Activated T-cell treated with anti-CD3 and anti-CD28 coated beads for 48 hours (primary cell): ENCODE results near the gene ASPHD2.
"Not testable (repeated sequence)": the region's sequence is repeated elsewhere in the genome, so short reads cannot be mapped to it uniquely, and the experiment has no call there.

Experiments used
- DNase-seq: peaks from one replicate; pipeline ENCODE4 v3.0.0-alpha.2; 2020; ENCODE audit warnings: low read depth

The ASPHD2 gene

DNA sequence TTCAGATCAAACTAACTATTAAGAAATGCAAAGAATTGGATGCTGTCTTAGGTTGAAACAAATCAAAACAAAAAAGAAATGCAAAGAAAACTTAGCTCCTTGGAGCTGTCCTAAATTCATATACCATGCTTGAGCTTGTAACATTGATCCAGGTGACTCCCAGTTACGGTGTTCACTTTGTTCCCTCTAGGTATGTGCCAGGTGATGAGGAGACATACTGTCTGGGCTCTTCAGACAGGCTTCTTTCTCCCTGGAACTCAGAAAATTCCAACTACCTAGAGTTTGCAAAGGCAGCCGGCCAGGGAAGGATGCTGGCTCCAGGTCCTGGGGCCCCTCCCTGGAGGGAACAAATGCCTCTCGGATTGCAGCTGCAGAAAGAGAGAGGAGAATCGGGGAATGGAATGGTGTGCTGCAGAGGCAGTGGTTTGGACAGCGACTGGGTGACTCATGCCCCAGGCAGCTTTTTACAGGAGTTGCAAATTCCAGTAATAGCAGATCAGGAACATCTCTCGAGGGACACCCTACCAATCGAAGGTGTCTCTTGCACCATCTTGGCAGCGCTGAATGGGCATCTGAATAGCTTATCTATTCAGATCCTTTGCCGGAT lies 12.3 kb upstream of the ASPHD2 start:
- no peak for DNase-seq

DNA sequence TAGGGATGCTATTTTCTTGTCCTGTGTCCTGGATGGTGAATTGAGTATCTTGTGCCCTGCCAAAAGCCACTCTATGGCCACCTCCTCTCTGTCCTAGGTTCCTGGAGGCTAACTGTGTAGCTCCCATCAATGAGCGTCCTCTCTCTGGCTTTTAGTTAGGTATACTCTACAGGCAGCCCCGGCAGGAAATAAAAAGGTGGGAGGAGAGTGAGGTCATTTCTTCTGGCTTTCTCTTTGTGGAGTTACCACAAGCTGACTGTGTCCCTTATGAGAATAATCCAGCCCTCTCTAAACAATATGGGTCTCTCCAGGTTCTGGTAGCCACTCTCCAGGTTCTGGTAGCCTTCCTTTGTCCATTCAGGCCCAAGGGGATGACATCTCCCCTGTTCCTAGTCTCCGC lies 11.7 kb upstream of the ASPHD2 start:
- DNase-seq = no peak

DNA sequence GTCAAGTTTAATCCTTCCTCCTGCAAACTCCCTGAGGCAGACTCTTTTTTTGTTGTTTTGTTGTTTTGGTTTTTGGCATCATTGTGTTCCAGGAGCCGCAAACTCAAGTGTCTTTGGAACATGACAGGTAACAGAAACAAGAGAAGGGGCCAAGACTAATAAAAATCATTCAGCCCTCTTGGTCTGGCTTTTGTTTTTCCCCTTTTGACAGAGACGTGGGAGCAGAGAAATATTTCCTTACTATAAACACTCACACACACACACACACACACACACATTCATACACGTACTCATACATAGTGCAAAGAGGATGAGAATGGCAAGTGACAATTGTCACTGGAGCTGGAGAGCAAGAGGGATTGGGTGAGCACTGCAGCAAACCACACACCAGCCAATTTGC lies 10.4 kb upstream of the ASPHD2 start:
- DNase-seq = no peak

DNA sequence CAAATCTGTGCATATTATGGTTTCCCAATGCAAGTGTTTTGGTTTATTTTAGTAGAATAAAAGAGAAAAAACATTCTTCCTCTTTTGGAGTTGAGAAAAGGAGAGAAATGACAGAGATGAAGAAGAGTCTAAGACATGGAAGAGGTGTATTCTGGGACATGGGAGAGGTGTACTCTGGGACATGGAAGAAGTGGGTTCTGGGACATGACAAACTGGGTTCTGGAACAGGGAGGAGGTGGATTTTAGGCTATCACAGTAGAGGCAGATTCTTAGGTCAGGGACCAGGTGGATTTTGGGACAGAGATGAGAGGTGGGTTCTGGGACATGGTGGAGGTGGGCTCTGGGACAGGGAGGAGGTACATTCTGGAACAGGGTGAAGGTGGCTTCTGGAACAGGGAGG lies 2.1 kb upstream of the ASPHD2 start:
- DNase-seq = no peak

DNA sequence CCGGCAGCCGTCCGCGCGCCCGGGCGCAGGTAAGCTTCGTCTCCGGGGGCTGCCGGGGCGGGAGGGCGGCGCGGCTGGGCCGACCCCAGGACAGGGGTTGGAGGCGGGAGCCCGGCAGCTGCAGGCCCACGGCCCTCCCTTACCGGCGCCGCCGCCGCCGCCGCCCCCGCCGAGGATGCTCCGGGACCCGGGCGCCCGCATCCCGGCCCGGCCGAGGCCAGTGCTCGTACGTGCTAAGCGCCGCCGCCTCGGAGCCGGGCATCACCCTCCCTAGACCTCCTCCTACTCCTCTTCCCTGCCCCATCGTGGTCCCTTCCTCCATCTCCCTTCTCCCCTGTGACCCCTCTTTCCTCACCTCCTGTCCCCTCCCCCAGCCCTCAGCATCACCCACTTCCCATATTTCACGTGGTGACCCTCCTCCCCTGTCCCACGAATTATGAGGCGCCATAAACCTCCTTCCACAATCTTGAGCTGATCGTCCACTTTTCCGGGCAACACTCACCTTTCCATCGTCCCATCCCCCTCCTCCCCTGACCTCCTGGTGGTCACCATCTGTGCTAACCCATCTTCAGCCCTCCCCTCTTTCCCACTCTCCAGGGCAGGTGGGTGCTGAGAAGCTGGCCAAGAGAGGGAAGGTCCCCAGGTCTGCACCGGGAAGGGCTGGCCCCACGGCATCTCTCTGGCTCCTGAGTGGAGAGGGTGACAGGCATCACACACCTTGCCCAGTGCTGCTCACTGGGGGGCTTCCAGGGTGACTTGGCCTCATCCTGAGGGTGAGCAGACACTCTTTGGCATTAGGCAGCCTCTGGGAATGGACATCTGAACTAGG lies 612 bp downstream of the ASPHD2 start:
- no peak for DNase-seq

DNA sequence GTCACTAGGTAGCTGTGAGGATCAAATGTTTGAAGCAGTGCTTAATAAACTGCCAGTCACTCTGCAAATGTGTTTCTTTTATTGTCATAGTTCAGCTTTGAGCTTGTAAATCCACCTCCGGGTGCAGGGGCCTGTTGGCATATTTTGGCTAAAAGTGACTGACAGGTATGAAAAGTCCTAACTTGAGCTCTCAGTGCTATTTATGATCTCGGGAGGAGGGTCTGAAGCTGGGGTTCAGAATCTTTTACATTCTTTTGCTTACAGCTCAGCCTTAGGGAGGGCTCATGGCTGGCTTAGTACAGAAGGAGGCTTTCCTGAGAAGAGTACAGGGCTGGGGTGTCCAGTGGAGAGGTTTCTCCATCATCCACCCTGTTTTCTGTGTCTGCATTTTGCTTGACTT lies 1.5 kb downstream of the ASPHD2 start:
- DNase-seq = no peak

DNA sequence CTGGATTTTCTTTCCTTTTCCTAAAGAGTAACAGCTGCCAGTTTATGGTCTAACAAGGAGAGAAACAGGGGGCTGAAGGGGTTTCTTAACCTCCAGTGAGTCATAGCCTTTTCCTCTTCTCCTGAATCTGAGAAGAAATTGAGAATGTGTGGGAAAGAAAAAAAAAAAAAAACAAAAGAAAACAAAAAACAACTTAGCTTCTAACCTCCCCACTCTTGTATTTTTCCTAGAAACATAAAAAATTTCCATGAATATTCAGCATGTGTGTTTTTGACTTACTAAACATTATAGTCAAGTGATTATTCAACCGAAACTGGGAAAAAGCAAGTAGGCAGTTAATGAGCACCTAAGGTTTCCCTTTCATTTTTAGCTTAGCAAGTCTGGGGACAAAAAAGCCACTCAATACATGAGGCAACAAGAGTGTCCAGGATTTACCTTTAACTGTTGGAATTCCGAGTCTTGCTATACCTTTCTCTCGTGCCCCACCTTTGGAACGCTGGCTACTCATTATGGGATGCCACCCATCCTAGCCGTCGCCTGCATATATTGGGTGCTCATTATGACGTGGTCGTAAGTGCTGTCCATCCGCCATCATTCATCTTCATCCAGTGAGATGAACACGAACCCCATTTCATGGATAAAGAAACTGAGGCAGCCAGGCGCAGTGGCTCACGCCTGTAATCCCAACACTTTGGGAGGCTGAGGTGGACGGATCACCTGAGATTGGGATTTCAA lies 2.4 kb downstream of the ASPHD2 start:
- no peak for DNase-seq

DNA sequence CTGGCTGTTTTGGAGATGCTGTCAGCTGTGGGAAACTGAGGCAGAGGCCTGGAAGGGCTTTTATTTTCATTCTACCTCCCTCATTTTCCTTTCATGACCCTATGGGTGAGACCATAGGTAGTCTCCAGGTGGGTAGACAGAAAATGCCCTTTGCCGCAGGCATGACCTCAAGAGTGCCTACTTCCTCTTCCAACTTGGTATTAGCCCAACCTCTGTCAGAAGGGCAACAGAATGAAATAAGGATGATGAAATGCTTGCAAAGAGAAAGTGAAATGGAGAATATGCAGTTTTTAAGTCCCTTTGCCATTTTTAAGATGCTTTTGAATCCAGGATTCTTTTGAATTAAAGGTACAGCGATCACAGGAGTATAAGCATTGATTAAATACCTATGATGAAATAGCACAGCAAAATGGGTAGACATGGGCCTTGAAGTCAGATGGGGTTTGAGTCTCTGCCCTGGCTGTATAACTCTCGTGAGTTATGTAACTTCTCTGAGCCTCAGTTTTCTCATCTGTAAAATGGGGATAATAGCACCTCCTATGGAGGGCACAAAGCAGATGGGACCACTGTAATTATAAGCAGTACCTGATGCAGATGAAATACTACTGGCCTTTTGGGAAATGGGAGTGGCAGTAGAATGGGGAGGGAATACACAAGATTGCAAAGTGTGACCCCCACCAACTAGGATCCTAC lies 3.7 kb downstream of the ASPHD2 start:
- DNase-seq = no peak

DNA sequence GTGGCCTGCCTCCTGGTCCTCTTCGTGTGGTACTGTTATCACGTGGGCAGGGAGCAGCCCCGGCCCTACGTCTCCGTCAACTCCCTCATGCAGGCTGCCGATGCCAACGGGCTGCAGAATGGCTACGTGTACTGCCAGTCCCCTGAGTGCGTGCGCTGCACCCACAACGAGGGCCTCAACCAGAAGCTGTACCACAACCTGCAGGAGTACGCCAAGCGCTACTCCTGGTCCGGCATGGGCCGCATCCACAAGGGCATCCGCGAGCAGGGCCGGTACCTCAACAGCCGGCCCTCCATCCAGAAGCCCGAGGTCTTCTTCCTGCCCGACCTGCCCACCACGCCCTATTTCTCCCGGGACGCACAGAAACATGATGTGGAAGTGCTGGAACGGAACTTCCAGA lies 4.7 kb downstream of the ASPHD2 start:
- no peak for DNase-seq

DNA sequence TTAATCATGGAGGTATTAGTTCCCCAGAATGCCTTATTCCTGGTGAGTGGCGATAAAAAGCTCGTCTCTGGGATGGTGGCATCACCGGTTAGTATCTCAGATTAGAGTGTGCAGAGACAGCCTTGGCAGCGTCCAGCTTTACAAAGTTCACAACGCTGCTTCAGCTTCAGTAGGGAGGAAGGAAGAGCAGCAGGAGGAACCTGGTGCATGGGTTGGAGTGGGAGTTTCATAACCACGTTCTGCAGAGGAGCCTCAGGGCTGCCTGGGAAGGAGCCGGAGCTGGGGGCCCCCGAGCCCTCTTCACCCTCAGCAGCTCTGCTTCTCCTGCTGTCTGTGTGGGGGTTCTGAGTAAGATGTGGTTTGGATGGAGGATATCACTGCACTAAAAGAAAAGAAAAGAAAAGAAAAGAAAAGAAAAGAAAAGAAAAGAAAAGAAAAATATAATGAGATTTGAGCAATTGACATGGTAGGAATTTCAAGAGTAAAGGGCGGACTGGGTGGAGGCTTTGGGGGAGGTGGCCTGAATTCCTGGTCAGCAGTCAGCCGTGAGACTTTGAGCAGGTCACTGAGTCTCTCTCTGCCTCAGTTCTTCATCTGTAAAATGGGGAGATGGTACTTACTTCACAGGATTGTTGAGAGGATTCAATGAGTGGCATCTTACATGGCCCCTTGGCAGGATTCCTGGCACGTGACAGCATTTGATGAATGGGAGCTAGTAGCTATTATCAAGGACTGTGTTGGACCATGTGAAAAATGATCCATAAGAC lies 6.5 kb downstream of the ASPHD2 start:
- no peak for DNase-seq

DNA sequence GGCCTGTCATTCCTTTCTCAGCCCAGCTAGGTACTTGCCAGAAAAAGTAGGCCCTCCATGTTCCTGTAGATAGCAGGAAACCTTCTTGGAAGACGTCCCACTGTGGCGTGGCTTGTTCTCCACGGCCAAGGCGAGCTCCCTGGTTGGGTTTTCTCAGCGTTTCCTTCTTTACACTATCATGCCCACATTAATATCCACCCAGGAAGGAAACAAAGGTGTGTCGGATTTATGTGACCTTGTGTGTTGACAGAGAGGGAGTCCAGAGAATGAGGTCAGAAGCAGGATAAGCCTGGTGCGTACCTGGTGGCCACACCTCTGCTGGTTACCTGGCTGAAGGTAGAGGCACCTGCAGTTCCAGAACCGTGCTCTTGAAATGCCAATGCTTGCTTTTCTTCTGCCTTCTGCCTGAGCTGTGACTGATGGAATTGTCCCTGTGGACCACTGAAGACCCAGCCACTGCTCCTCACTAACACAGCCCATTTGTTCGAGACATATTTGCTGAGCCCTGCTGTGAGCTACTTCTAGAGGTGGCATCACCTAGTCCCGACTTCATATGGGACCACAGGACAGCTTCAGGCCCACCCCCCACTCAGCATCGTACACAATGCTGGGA lies 7.9 kb downstream of the ASPHD2 start:
- no peak for DNase-seq

DNA sequence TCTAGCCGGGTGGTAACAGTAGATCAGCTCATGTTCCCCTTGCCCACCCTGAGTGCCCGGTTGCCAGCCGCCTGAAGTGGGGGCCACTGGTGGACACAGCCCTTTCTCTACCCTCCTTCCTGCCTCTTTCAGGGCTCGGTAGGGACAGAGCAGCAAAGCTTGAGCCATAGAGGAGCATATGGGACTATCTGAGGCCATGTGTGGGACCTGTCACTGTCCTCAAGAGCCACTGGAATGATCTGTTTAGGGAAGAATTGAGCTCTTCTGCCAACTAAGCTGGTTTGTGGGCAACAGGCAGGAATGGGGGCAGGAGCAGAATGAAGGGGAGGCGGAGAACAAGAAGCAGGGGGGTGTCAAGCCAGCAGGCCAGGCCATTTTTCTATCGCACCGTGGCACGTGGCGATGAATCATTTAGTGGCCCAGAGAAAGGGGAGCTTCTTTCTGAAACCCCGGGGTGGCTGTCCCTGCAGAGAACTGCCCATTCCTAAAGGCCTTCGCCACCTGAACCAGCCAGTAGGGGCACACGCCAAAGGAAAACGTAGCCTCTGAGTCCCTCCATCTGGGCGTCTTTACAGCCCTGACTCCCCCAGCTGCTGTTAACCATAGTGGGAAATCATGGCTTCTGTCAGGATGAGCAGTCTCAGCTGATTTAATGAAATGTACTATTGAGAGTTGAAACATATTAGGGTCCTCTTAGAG lies 8.8 kb downstream of the ASPHD2 start:
- DNase-seq = no peak

DNA sequence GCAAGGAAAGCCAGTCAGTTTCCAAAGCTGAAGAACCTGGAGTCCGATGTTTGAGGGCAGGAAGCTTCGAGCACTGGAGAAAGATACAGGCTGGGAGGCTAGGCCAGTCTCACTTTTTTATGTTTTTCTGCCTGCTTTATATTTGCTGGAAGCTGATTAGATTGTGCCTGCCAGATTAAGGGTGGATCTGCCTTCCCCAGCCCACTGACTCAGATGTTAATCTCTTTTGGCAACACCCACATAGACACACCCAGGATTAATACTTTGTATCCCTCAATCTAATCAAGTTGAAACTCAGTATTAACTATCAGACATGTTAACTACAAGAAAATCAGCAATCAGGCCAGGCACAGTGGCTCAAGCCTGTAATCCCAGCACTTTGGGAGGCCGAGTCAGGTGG lies 9.7 kb downstream of the ASPHD2 start:
- DNase-seq = not testable (repeated sequence)

DNA sequence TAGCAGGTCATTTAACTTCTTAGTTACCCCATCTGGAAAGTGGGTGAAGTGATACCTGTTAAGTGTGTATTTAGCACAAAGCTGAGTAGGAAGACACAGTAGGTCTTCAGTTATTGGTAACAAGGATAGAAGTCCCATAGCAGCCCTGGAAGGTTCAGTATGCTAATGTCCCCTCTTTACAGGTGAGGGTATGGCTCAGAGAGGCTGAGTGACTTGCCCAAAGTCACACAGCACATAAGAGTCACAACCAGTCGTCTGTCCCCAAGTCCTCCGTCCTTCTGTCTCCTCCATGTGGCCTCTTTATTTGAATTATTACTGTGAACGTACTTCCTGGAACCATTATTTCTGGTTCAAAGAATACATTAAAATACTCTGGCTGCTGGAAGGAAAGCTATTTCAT lies 10.5 kb downstream of the ASPHD2 start:
- DNase-seq = no peak

DNA sequence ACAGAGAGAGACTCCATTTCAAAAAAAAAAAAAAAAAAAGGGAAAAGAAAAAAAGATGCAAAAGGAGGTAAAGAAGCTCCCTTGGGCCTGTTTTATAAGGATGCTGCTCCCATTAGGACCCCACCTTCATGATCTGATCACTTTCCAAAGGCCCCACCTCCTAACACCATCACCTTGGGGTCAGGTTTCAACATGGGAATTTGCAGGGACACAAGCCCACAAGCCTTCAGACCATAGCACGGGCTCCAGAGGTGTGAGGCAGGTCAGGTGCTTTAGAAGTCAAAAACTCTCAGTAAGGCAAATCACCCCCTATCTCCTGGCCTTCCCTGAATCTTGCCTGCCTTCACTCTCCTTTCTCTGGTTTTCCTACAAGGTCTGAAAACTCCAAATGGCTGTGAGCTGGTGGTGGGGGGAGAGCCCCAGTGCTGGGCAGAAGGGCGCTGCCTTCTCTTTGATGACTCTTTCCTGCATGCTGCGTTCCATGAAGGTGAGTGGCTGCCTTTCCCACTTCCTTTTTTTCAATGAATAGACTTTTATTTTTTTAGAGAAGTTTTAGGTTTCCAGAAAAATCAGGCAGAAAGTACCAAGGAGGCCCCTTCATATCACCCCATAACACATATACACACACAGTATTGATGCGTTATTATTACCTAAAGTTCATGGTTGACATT lies 13.2 kb downstream of the ASPHD2 start:
- DNase-seq = no peak

DNA sequence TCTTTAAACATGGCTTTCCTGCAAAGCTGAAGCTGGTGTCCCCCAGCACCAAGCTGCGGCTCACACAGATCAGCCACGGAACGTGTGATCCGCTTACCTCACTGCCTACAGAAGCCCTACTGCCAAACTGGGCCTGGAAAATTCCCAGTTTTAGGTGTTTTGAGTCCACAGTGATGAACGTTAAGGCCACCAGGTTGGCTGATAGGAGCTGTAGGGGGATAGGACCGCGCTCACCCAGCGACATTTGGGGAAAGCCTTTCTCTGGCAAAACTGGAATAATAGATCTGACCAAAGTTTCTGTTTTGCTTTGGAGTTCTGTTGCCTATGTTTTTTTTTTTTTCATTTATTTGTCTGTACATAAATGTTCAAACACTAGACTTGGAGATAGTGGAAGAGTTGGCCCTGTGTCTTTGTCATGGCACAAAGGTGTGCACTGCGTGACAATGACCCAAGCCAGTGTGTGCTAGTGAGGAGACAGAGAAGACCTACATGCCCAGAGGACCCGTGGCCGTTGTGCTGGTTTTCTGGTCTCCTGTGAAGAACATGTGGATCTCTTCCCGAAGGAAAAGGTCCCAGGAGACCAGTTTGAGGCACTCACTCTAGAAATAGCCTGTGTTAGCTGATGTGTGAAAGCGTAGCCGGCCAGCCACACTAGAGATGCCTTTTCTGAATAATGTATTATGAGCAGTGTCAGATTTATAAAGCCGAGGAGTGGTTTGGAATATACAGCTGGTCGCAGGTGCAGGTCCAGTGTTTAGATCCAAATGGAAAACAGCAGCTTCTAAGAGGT lies 15.0 kb downstream of the ASPHD2 start:
- no peak for DNase-seq

DNA sequence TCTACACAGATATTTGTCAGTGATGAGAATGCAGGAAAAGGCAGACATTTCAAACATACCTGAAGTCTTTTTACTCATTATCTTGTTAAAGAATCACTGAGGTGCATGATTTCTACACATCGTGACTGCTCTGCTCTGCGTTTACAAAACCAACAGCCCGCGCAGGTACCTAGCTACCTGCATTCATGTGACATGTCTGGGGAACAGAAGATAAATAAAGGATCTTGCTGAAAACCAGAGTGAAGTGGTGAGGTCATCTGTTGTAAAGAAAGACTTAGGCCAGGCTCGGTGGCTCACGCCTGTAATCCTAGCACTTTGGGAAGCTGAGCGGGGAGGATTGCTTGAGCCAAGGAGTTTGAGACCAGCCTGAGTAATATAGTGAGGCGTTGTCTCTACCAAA lies 15.7 kb downstream of the ASPHD2 start:
- no peak for DNase-seq

DNA sequence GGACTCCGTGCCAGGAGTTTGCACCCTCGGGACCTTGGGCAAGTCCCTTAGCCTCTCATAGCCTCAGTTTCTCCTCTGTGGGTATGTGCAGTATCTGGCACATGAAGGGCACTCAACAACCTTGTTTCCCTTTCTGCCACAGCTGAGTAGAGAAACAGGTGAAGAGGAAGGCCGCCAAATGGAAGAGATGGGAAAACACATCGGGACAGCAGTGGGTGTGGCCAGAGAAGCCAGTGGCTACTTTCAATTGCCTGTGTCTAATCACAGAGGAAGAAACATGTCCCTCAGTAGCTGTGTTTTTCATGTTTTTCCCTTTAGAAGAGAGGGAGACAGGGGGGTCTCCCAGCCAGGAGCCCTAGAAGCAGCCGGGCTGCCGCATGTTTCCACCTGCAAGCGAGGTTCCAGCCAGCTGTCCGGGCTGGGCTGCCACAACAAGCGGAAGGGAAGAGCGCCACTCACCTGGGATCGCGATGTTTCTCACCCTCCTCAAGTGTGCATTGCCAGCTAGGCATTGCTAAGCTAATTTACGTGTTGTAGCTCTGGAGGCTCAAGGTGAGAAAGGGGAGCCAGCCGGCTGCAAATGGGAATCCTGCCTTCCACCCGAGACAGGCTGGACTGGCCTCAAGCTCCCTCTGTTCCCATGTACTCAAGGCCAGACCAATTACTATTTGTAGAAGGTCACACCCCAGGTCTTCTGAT lies 16.7 kb downstream of the ASPHD2 start:
- DNase-seq = no peak
